ENCODE data around the gene ZCCHC2. TPM values are rescaled to one million over a fixed set of nuclear protein-coding genes. Genes with fewer than 3 reads are reported as not detected.

The ZCCHC2 gene
- total RNA-seq, 4 donors from 2014 or later, result 16.8 to 30.8 (median 22.7) TPM

DNA sequence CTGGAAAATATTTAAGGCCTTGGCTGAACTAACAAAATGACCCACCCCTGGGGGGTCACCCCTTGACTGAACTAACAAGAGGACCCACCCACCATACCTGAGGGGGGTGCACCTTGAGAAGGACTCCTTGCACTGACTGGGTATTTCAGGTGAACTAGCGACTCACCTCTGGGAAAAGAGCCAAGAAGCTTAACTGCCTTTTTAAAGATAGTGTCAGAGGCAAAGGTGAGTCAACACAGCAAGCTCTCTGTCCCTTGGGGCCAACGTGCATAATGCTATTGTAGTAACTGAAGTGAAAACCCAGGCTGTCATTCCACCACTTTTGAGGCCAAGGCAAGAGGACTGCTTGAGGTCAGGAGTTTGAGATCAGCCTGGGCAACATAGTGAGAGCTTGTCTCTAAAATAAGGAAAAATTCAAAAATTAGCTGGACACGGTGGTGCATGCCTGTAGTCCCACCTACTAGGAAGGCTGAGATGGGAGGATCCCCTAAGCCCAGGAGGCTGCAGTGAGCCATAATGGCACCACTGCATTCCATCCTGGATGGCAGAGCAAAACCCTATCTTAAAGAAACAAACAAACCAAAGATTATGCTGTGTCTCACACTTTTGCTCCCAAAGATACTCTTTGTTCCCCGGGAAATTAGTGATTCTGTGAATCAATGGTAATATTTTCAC lies 36.4 kb upstream of the ZCCHC2 start:
- ATAC-seq, result no peak
- no peak overlapping the region for H3K4me3 ChIP-seq
- TF ChIP-seq POLR2AphosphoS5 (IDR thresholded peaks at IDR 0.05), result no peak
- TF ChIP-seq EP300 (IDR thresholded peaks at IDR 0.05), result no peak
- no peak for TF ChIP-seq POLR2A (IDR thresholded peaks at IDR 0.05)
- TF ChIP-seq, protein P1, sequence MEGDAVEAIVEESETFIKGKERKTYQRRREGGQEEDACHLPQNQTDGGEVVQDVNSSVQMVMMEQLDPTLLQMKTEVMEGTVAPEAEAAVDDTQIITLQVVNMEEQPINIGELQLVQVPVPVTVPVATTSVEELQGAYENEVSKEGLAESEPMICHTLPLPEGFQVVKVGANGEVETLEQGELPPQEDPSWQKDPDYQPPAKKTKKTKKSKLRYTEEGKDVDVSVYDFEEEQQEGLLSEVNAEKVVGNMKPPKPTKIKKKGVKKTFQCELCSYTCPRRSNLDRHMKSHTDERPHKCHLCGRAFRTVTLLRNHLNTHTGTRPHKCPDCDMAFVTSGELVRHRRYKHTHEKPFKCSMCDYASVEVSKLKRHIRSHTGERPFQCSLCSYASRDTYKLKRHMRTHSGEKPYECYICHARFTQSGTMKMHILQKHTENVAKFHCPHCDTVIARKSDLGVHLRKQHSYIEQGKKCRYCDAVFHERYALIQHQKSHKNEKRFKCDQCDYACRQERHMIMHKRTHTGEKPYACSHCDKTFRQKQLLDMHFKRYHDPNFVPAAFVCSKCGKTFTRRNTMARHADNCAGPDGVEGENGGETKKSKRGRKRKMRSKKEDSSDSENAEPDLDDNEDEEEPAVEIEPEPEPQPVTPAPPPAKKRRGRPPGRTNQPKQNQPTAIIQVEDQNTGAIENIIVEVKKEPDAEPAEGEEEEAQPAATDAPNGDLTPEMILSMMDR (IDR thresholded peaks at IDR 0.05), result no peak
- peaks cover 40% of the 10 kb centered on the region for H3K27me3 ChIP-seq
- no peaks in the 10 kb centered on the region for H3K4me1 ChIP-seq
- no peaks in the 10 kb centered on the region for H3K36me3 ChIP-seq
- WGBS, 2 donors (ENCODE audit: low coverage in 1 of 2), result 57 to 78% methylated on average over 1 to 4 of the region's 4 CpGs
- H3K9me3 ChIP-seq, result peaks cover 0 to 9% (median 0%) of the 10 kb centered on the region in 3 donors
- no peak overlapping the region for H3K27ac ChIP-seq

DNA sequence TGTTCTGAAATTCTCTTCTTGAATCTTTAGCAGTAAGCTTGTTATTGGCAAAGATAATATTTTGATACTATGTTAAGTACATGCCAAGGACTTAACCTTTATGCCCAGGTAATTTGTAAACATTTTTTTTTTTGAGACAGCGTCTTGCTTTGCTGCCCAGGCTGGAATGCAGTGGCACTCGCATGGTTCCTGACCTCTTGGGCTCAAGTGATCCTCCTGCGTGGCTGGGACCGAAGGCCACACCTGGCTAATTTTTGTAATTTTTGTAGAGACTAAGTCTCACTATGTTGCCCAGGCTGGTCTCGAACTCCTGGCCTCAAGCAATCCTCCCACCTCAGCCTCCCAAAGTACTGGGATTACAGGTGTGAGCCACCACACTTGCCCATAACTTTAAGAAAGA lies 35.7 kb upstream of the ZCCHC2 start:
- H3K27ac ChIP-seq, result no peak overlapping the region
- H3K9me3 ChIP-seq, result peaks cover 0 to 6% (median 0%) of the 10 kb centered on the region in 3 donors
- no peak for ATAC-seq
- H3K4me1 ChIP-seq, result no peaks in the 10 kb centered on the region
- no peak overlapping the region for H3K4me3 ChIP-seq
- no peak for TF ChIP-seq EP300 (IDR thresholded peaks at IDR 0.05)
- TF ChIP-seq, protein P1 (IDR thresholded peaks at IDR 0.05), result no peak
- no peak for TF ChIP-seq POLR2A (IDR thresholded peaks at IDR 0.05)
- TF ChIP-seq POLR2AphosphoS5 (IDR thresholded peaks at IDR 0.05), result no peak
- no peaks in the 10 kb centered on the region for H3K36me3 ChIP-seq
- H3K27me3 ChIP-seq, result peaks cover 40% of the 10 kb centered on the region
- WGBS, 2 donors (ENCODE audit: low coverage in 1 of 2), result 88 to 96% methylated on average over 4 to 5 of the region's 5 CpGs

DNA sequence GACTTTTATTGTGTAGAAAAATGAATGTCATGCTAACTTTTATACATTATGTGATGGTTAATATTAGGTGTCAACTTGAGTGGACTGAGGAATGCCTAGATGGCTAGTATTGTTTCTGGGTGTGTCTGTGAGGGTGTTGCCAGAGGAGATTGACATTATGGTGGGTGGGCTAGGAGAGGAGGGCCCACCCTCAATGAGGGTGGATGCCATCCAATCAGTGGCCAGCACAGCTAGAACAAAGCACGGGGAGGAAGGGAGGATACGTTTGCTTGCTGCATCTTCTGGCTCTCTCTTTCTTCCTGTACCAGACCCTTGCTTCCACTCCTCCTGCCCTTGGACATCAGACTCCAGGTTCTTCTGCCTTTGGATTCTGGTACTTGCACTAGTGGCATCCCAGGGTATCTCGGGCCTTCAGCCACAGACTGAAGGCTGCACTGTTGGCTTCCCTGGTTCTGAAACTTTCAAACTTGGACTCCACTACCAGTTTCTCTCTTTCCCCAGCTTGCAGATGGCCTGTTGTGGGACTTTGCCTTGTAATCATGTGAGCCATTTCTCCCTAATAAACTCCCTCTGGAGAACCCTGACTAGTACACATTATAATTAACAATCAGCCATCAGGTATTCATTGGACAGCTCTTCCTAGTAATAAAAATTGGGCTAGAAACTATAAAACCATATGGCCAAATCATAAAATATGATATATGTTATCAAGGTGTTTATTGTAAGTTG lies 31.7 kb upstream of the ZCCHC2 start:
- no peak for TF ChIP-seq EP300 (IDR thresholded peaks at IDR 0.05)
- Histone ChIP-seq H3K27ac (no peak overlapping the region), H3K27me3 (peaks cover 26% of the 10 kb centered on the region), H3K4me1 (no peaks in the 10 kb centered on the region), H3K36me3 (no peaks in the 10 kb centered on the region), H3K4me3 (no peak overlapping the region), H3K9me3 (peaks cover 0 to 6% (median 0%) of the 10 kb centered on the region in 3 donors)
- 83% methylated on average over 1 of the region's 3 CpGs; no CpG with 5 or more reads in 1 of the 2 donors for WGBS, 2 donors (ENCODE audit: low coverage in 1 of 2)
- no peak for ATAC-seq

DNA sequence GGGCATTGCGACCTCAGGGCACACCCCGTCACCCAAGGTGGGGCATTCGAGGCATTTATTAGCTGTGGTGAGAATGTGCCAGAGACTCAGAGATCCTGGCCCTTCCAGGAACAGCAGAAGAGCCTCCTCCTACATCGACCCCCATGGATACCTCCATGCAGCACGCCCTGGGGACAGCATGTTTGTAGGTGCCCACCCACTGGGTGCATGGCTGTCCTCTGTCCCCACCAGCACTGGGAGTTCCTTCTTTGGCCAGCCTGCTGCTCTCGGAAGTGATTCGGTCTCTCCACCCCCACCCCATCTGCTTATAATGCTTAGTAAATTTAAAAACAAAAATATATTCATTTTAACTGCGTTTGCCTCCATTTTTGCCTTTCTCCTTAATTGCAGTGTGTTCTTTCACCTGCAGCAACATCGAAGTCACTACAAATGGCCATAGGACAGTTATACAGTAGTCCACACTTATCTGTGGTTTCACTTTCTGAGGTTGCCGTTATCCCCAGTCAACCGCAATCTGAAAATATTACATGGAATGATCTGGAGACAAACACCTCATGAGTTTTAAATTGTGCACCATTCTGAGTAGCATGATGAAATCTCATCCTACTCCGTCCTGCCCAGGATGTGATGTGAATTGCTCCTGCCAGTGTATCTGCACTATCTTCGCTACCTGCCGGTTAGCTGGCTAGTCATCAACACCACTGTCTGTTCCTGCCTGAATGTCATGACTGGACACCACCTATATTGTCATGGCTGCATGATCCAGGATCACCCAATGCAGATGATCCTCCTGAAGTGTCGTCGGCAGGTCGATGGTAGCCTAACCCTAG lies 29.6 kb upstream of the ZCCHC2 start:
- H3K4me1 ChIP-seq, result no peaks in the 10 kb centered on the region
- no peak for ATAC-seq
- peaks cover 0 to 1% (median 0%) of the 10 kb centered on the region in 3 donors for H3K9me3 ChIP-seq
- H3K27me3 ChIP-seq, result peaks cover 17% of the 10 kb centered on the region
- H3K27ac ChIP-seq, result no peak overlapping the region
- no peak overlapping the region for H3K4me3 ChIP-seq
- TF ChIP-seq POLR2AphosphoS5 (IDR thresholded peaks at IDR 0.05) (no peak), POLR2A (IDR thresholded peaks at IDR 0.05) (no peak), EP300 (IDR thresholded peaks at IDR 0.05) (no peak)
- TF ChIP-seq, protein P1 (IDR thresholded peaks at IDR 0.05), result no peak
- 87 to 94% methylated on average over 12 of the region's 17 CpGs for WGBS, 2 donors (ENCODE audit: low coverage in 1 of 2)
- no peaks in the 10 kb centered on the region for H3K36me3 ChIP-seq

DNA sequence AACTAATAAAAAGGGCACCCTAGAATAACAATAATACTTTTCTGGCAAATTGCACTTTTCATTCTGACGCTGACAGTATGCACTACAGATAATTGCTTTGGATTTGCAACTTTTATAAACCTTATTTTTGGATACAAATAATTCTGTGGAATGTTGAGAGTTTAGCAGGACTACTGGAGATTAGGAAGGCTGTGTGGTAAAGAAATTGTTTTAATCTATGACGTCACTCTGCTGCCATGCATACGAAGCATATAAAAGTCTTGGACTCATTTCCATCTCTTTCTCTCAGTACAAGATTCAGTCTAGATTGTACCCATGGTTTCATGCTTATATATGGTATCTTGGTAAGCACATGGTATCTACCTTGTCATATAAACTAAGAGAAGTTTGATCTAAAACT lies 28.1 kb upstream of the ZCCHC2 start:
- WGBS, 2 donors (ENCODE audit: low coverage in 1 of 2), result 46 to 63% methylated on average over 3 of the region's 3 CpGs

More for the DNA sequence above, 28.1 kb upstream of the ZCCHC2 start:
- no peaks in the 10 kb centered on the region for H3K4me1 ChIP-seq
- H3K36me3 ChIP-seq, result no peaks in the 10 kb centered on the region
- peaks cover 2% of the 10 kb centered on the region for H3K27me3 ChIP-seq
- no peak overlapping the region for H3K4me3 ChIP-seq
- no peaks in the 10 kb centered on the region for H3K9me3 ChIP-seq
- no peak overlapping the region for H3K27ac ChIP-seq
- TF ChIP-seq, protein P1 (IDR thresholded peaks at IDR 0.05), result no peak
- TF ChIP-seq POLR2AphosphoS5 (IDR thresholded peaks at IDR 0.05) (no peak), EP300 (IDR thresholded peaks at IDR 0.05) (no peak), POLR2A (IDR thresholded peaks at IDR 0.05) (no peak)
- no peak for ATAC-seq
